Measurements from ENCODE around the gene HOMER3. TPM values are rescaled to one million over a fixed set of nuclear protein-coding genes. Genes with fewer than 3 reads are reported as not detected.
A peak's percentile ranks its signal among the peaks of the same experiment; 100 is the strongest.

The HOMER3 gene
- total RNA-seq, 2 experiments from 2014 or later: not detected

DNA sequence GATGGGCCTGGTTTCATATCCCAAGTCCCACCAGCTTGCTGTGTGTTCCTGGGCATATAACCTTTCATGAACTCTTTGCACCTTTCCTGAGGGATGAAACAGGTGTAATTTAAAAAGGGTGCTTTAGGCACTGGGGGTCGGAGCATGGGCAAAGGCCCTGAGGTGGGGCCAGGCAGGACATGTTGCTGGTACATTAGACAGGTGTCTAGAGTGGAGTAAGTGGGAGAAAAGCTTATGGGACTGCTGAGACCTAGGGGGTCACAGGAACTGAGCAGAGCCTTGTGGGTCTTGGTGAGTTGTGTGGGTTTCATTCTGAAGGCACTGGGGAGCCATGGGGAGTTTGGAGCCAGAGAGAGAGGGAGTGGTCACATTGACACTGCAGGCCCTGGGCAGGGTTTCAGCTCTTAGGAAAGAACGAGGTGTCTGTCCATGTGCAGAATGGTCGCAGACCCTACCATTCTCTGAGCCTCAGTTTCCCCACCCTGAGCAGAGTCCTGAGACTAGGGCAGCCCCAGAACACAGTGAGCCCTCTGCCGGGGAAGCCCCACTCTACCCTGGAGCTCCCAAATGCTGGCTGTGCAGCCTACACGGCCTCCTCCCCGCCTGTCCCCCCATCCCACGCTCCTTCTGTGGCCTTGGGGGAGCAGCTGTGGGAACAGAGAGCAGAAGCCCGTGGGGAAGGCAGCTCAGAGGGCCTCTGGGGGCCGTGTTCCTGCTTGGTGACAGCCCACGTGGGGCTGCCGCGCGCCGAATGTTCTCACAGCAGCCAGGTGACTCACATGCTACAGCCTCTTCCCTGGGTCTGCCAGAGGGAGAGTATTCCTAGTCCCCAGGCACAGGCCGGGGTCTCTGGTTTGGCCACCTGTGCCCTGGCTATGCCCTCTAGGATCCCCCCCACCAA is 7.3 kb upstream of the HOMER3 start:
- Mint-ChIP-seq H3K27ac (no peak overlapping the region), H3K4me1 (no peaks in the 10 kb centered on the region), H3K4me3 (no peak overlapping the region), H3K36me3 (ENCODE audit: low read depth) (no peaks in the 10 kb centered on the region), H3K27me3 (peaks cover 3% of the 10 kb centered on the region), H3K9me3 (no peaks in the 10 kb centered on the region)
- DNase-seq: no peak
- POLR2A ChIA-PET: no interaction called here
- CTCF ChIA-PET: interaction anchor here (1.2 kb wide), 1 partner anchor 30 kb away, joined by 4 read pairs; no protein-coding TSS in a partner anchor

DNA sequence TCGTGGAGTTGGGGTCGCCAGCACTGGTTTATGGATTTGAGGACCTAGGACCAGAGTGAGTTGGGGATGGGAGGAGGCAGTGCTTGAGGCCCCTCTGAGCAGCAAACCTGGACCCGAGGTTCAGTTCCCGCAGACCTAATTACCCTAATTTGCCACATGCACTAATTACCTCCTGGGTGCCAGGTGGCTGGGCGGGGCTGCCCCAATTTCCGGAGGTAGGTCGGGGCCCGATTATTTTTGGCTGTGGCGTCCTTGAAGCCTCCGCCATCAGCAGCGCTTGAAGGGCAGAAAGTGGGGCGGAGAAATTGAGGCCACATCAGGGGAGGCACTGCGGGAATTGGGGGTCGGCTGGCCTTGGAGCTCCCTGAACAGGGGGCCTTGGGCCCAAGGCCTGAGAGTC is 5.9 kb upstream of the HOMER3 start:
- peaks cover 12% of the 10 kb centered on the region for H3K27me3 Mint-ChIP-seq
- POLR2A ChIA-PET: no interaction called here
- H3K36me3 Mint-ChIP-seq (ENCODE audit: low read depth): no peaks in the 10 kb centered on the region
- DNase-seq: no peak
- CTCF ChIA-PET: interaction anchor here (1.0 kb wide), 1 partner anchor 9 kb away, joined by 3 read pairs; no protein-coding TSS in a partner anchor
- no peak overlapping the region for H3K4me3 Mint-ChIP-seq
- H3K4me1 Mint-ChIP-seq: no peaks in the 10 kb centered on the region
- no peak overlapping the region for H3K27ac Mint-ChIP-seq
- H3K9me3 Mint-ChIP-seq: no peaks in the 10 kb centered on the region

DNA sequence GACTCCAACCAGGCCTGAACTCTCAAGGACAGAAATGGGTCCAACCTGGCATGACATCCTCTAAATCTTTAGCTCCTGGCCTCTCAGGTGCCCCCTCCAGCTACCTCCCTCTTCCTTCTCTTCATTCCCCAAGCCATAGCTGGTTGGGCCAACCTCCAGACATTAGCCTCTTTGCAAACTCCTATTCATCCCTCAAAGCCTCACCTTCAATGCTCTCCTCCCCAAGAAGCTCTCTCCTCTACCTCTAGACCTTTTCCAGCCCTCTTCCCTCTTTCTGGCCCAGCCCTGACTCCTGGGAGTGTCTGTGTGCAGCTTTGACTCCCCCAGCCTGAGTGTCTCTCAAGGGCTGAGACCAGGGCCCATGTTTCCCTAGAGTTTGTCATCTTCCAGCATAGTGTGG is 5.3 kb upstream of the HOMER3 start:
- Mint-ChIP-seq H3K36me3 (ENCODE audit: low read depth) (no peaks in the 10 kb centered on the region), H3K27me3 (peaks cover 14% of the 10 kb centered on the region), H3K9me3 (no peaks in the 10 kb centered on the region), H3K27ac (no peak overlapping the region), H3K4me1 (no peaks in the 10 kb centered on the region), H3K4me3 (no peak overlapping the region)
- DNase-seq: no peak
- ChIA-PET CTCF (no interaction called here), POLR2A (no interaction called here)

DNA sequence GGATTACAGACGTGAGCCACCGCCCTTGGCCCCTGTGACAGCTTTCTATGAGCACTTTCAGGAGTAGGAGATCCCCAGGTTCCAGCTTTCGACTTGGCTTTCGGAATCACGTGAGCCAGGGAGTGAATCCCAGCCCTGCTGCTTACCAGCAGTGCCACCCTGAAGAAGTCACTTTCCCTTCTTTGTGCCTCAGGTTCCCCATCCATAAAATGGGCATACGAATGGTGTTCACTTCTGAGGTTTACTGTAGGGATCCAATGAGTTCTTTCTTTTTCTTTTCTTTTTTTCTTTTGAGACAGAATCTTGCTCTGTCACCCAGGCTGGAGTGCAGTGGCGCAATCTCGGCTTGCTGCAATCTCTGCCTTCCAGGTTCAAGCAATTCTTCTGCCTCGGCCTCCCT is 4.3 kb upstream of the HOMER3 start:
- DNase-seq: no peak
- peak overlapping the region; percentile 31 for H3K27ac Mint-ChIP-seq
- H3K4me3 Mint-ChIP-seq: no peak overlapping the region
- H3K36me3 Mint-ChIP-seq (ENCODE audit: low read depth): no peaks in the 10 kb centered on the region
- CTCF ChIA-PET: no interaction called here
- POLR2A ChIA-PET: no interaction called here
- peaks cover 2% of the 10 kb centered on the region for H3K4me1 Mint-ChIP-seq
- H3K9me3 Mint-ChIP-seq: no peaks in the 10 kb centered on the region
- peaks cover 19% of the 10 kb centered on the region for H3K27me3 Mint-ChIP-seq

GRCh38 chr19:18943465-18943864 is 2.4 kb upstream of the HOMER3 start:
- CTCF ChIA-PET: interaction anchor here (0.6 kb wide), 1 partner anchor 161 kb away, joined by 3 read pairs; no protein-coding TSS in a partner anchor
- Mint-ChIP-seq H3K36me3 (ENCODE audit: low read depth) (no peaks in the 10 kb centered on the region), H3K27ac (no peak overlapping the region), H3K9me3 (no peaks in the 10 kb centered on the region), H3K4me1 (peaks cover 5% of the 10 kb centered on the region), H3K27me3 (peaks cover 32% of the 10 kb centered on the region), H3K4me3 (no peak overlapping the region)
- no peak for DNase-seq
- POLR2A ChIA-PET: no interaction called here

DNA sequence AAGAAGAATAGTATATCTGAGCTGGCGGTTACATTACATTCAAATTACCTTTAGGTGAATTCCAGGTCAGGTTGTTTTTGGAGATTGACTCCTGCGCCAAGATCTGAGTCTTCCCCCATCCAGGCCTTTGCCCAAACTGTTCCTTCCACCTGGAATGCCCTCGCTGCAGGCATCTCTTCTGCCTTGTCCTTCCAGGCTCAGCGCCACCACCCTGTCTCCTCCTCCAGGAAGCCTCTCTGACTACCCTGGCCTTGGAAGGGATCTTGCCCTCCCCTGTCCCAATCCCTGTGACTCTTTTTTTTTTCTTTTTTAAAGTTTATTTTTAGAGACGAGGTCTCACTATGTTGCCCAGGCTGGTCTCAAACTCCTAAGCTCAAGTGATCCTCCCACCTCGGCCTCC is 1.7 kb upstream of the HOMER3 start:
- peaks cover 5% of the 10 kb centered on the region for H3K4me1 Mint-ChIP-seq
- no peak overlapping the region for H3K27ac Mint-ChIP-seq
- DNase-seq: no peak
- peaks cover 32% of the 10 kb centered on the region for H3K27me3 Mint-ChIP-seq
- no peaks in the 10 kb centered on the region for H3K36me3 Mint-ChIP-seq (ENCODE audit: low read depth)
- CTCF ChIA-PET: interaction anchor here (0.6 kb wide), 2 partner anchors 160 to 217 kb away, joined by 3 to 6 read pairs; no protein-coding TSS in a partner anchor
- POLR2A ChIA-PET: no interaction called here
- no peak overlapping the region for H3K4me3 Mint-ChIP-seq
- no peaks in the 10 kb centered on the region for H3K9me3 Mint-ChIP-seq

DNA sequence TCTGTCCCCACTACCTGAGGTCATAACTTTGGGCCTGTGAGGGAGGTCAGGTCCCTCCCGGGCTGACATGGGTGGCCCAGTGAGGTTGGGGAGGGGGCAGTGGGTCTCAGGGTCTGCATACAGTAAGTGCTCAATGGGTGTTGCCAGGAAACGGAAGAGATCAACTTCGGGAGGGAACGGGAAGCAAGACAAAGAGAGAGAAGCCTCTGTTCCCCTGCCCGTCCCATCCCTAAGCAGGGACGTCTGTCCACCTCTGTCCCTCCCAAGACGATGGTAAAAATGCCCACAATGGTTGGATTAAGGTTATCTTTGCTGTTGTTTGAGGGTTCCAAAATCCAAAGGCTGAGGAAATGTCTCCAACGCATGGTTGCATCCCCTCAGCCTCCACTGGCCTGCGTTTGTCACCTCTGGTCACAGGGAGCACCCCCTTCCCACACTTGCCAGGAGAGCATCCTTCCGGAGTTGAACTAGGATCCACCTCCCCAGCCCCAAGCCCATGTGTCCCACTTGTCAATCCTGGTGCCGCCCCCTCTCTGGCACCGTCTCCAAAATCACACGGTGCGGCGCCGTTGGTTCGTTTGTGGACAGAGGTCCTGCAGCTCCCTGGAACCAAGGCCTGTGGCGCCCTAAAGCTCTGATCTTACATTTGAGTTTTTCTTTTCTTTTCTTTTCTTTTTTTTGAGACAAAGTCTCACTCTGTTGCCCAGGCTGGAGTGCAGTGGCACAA is 774 bp upstream of the HOMER3 start:
- peaks cover 32% of the 10 kb centered on the region for H3K27me3 Mint-ChIP-seq
- H3K4me1 Mint-ChIP-seq: peaks cover 5% of the 10 kb centered on the region
- POLR2A ChIA-PET: no interaction called here
- no peak for DNase-seq
- H3K4me3 Mint-ChIP-seq: no peak overlapping the region
- H3K36me3 Mint-ChIP-seq (ENCODE audit: low read depth): no peaks in the 10 kb centered on the region
- no peak overlapping the region for H3K27ac Mint-ChIP-seq
- CTCF ChIA-PET: no interaction called here
- H3K9me3 Mint-ChIP-seq: no peaks in the 10 kb centered on the region

DNA sequence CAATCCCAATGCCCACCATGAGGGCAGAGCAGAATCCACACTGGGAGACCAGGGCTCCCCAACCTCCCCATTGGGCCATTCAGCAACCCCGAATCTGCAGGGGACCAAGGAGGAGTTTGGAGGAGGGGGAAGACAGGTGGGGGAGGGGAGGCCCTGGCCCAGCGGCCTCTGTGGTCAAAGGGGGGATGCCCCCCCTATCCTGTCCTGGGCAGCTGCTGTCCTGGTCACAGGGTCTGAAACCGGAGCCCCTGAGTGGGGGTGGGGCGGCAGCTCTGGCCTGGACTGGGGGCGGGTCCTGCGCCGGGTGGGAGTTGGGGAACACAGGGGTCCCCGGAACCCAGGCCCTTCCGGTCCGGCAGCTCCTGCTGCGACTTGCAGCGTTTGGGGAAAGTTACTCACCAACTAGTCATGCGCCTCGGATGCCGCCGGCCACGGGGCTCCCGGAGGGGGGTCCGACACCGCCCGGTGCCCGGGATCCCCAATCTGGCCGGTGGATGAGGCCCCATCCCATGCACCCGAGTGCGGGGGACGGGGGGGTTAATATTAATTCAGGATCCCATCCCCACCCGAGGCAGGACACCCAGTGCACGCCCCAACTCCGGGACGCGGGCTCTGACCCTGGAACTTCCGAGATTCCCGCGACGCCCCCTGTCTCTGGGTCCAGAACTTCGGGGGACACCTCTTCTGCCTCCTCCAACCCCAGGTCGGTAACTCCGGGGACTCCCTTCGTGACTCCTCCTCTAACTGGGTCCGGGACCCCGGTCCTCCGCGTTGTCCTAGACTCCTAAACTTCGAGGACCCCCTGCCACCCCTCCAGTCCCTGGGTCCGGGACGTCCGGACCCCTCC is 872 bp downstream of the HOMER3 start:
- Mint-ChIP-seq H3K27me3 (peaks cover 33% of the 10 kb centered on the region), H3K36me3 (ENCODE audit: low read depth) (no peaks in the 10 kb centered on the region), H3K4me1 (peaks cover 5% of the 10 kb centered on the region), H3K9me3 (no peaks in the 10 kb centered on the region), H3K4me3 (peak overlapping the region; percentile 48), H3K27ac (no peak overlapping the region)
- no peak for DNase-seq
- ChIA-PET POLR2A (no interaction called here), CTCF (no interaction called here)

GRCh38 chr19:18939163-18939562 is 1.9 kb downstream of the HOMER3 start:
- CTCF ChIA-PET: no interaction called here
- no peak for DNase-seq
- Mint-ChIP-seq H3K4me3 (no peak overlapping the region), H3K4me1 (peaks cover 5% of the 10 kb centered on the region), H3K27me3 (peaks cover 35% of the 10 kb centered on the region), H3K36me3 (ENCODE audit: low read depth) (no peaks in the 10 kb centered on the region), H3K27ac (no peak overlapping the region), H3K9me3 (no peaks in the 10 kb centered on the region)
- POLR2A ChIA-PET: no interaction called here

- POLR2A ChIA-PET: no interaction called here
- H3K9me3 Mint-ChIP-seq: no peaks in the 10 kb centered on the region
- no peak overlapping the region for H3K4me3 Mint-ChIP-seq
Observed at GRCh38 chr19:18933297-18933696, 7.7 kb downstream of the HOMER3 start.

GRCh38 chr19:18932216-18932841 is 8.7 kb downstream of the HOMER3 start:
- ChIA-PET POLR2A (no interaction called here), CTCF (interaction anchor here (1.0 kb wide), 1 partner anchor 345 kb away, joined by 3 read pairs; no protein-coding TSS in a partner anchor)
- no peaks in the 10 kb centered on the region for H3K36me3 Mint-ChIP-seq (ENCODE audit: low read depth)
- no peaks in the 10 kb centered on the region for H3K9me3 Mint-ChIP-seq
- peak overlapping the region; percentile 58 for H3K4me3 Mint-ChIP-seq
- H3K27me3 Mint-ChIP-seq: peaks cover 8% of the 10 kb centered on the region
- no peak overlapping the region for H3K27ac Mint-ChIP-seq
- DNase-seq: peak; percentile 84
- H3K4me1 Mint-ChIP-seq: peaks cover 6% of the 10 kb centered on the region

More at GRCh38 chr19:18933297-18933696, 7.7 kb downstream of the HOMER3 start:
- peaks cover 8% of the 10 kb centered on the region for H3K27me3 Mint-ChIP-seq
- peaks cover 6% of the 10 kb centered on the region for H3K4me1 Mint-ChIP-seq
- CTCF ChIA-PET: interaction anchor here (0.9 to 1.0 kb wide), 2 partner anchors 12 to 346 kb away, joined by 3 read pairs; no protein-coding TSS in a partner anchor
- no peak overlapping the region for H3K27ac Mint-ChIP-seq
- no peak for DNase-seq
- no peaks in the 10 kb centered on the region for H3K36me3 Mint-ChIP-seq (ENCODE audit: low read depth)
